Smooth muscle cell (in vitro differentiated cells): ENCODE results near the gene MMP20. TPM values are rescaled to one million over a fixed set of nuclear protein-coding genes. Genes with fewer than 3 reads are reported as not detected.

Experiments used
- DNase-seq: peaks from one replicate; lab custom pipeline; 2025; ENCODE audit not compliant: unreplicated experiment; lab: John Stamatoyannopoulos, UW
- H2AFZ ChIP-seq: fragments of 200-600 bp; sonication (generic); 2 replicates; pipeline ENCODE4 v1.6.0; 2016; ENCODE audit warnings: antibody characterized with exemption, low read depth, mild to moderate bottlenecking
- H3F3A ChIP-seq: fragments of 200-600 bp; sonication (generic); 2 replicates; pipeline ENCODE4 v1.6.0; 2017; ENCODE audit warnings: antibody characterized with exemption, low read depth
- H3K27ac ChIP-seq: fragments of 200-600 bp; sonication (generic); 2 replicates; pipeline ENCODE4 v1.5.1; 2016; ENCODE audit warnings: low read depth, mild to moderate bottlenecking
- H3K27me3 ChIP-seq: fragments of 200-600 bp; sonication (generic); 2 replicates; pipeline ENCODE4 v1.6.1; 2016; ENCODE audit warnings: low read depth, mild to moderate bottlenecking
- H3K36me3 ChIP-seq: fragments of 200-600 bp; sonication (generic); 2 replicates; pipeline ENCODE4 v1.5.1; 2016; ENCODE audit warnings: low read depth
- H3K4me1 ChIP-seq: fragments of 200-600 bp; sonication (generic); 2 replicates; pipeline ENCODE4 v1.5.1; 2016; ENCODE audit warnings: low read depth
- H3K4me2 ChIP-seq: fragments of 200-600 bp; sonication (generic); 2 replicates; pipeline ENCODE4 v1.6.0; 2016; ENCODE audit warnings: mild to moderate bottlenecking
- H3K4me3 ChIP-seq: fragments of 200-600 bp; sonication (generic); 2 replicates; pipeline ENCODE4 v1.5.1; 2016; ENCODE audit warnings: mild to moderate bottlenecking
- H3K79me2 ChIP-seq: fragments of 200-600 bp; sonication (generic); 2 replicates; pipeline ENCODE4 v1.6.0; 2016; ENCODE audit warnings: low read depth, mild to moderate bottlenecking
- H3K9ac ChIP-seq: fragments of 200-600 bp; sonication (generic); 2 replicates; pipeline ENCODE4 v1.6.0; 2016; ENCODE audit warnings: low read depth
- H3K9me3 ChIP-seq: fragments of 200-600 bp; sonication (generic); replicated peaks from 2 replicates; pipeline ENCODE4 v1.5.1; 2016; ENCODE audit warnings: low read depth
- H4K20me1 ChIP-seq: fragments of 200-600 bp; sonication (generic); 2 replicates; pipeline ENCODE4 v1.6.0; 2016; ENCODE audit warnings: low read depth
- CTCF ChIP-seq: fragments of 200-600 bp; sonication (generic); IDR thresholded peaks from 2 replicates; pipeline ENCODE4 v1.5.1; 2017; ENCODE audit warnings: borderline replicate concordance, mild to moderate bottlenecking, antibody characterized with exemption; ENCODE audit not compliant: insufficient read depth, poor library complexity, severe bottlenecking
- WGBS: methylation state at CpG from one replicate; pipeline ENCODE4 v1.1.7; 2016; ENCODE audit warnings: low lambda C conversion rate; 5-methylcytosine and 5-hydroxymethylcytosine counted together
- polyA plus RNA-seq: library from polyadenylated mRNA; unstranded; fragments of >200 nt; fragmentation: Nextera tagmentation; extraction: Ambion mirVana; gene quantifications from 2 replicates; pipeline ENCODE4 v1.2.1, GENCODE V29; 2016
- total RNA-seq: library from RNA; depleted of rRNA; stranded (reverse); fragments of >200 nt; gene quantifications from 2 replicates; pipeline ENCODE4 v1.2.3, GENCODE V29; 2014

MMP20 gene
- total and polyA plus RNA-seq, 2 experiments from 2014 or later = 0.49 to 0.87 TPM

DNA sequence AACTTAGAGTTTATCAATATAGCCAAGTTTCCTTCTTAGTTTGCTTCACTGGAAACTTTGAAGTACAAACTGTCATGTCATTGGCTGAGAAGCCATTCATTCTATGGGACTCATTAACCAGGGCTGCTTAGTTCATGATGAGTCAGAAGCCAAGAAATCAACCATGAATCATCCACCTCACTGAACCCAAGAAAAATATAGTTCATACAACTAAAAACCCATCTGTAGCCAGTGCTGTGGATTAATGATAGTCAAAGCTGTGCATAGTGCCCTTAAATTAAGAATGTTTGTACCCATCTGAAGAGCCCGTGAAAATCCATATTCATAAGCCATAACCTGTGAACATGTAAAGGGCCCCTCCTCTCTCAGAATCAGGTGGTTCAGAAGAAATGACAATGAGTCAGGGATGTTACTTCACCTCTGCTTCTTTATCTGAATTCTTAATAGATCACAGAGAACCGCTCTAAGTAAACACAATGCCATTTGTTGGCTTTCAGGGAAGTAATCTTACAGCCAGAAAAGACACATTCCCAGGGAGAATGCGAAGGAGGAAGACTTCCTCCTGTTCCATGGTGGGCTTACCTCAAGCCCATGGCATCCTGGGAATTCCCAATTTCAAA lies 25.4 kb downstream of the MMP20 start:
- Histone ChIP-seq H2AFZ (no peak overlapping the region), H3K79me2 (no peaks in the 10 kb centered on the region), H3F3A (peaks cover 25% of the 10 kb centered on the region), H3K4me3 (no peak overlapping the region), H3K4me1 (peaks cover 36% of the 10 kb centered on the region), H3K4me2 (peak overlapping the region; percentile 63), H3K27me3 (no peaks in the 10 kb centered on the region), H3K27ac (peak overlapping the region; percentile 97), H3K9me3 (no peaks in the 10 kb centered on the region), H3K36me3 (no peaks in the 10 kb centered on the region), H4K20me1 (no peaks in the 10 kb centered on the region), H3K9ac (peak overlapping the region; percentile 83)
- DNase-seq = no peak
- 28% methylated on average over 3 of the region's 3 CpGs for WGBS
- no peak for TF ChIP-seq CTCF

- Histone ChIP-seq H3K9me3 (no peaks in the 10 kb centered on the region), H3K4me2 (no peak overlapping the region), H3K4me1 (peaks cover 21% of the 10 kb centered on the region), H3K9ac (no peak overlapping the region), H3K27ac (peak overlapping the region; percentile 97), H3K4me3 (no peak overlapping the region), H3K79me2 (no peaks in the 10 kb centered on the region), H3K27me3 (no peaks in the 10 kb centered on the region), H4K20me1 (no peaks in the 10 kb centered on the region), H3F3A (peaks cover 20% of the 10 kb centered on the region), H3K36me3 (no peaks in the 10 kb centered on the region), H2AFZ (no peak overlapping the region)
- 96% methylated on average over 1 of the region's 1 CpG for WGBS
- DNase-seq = no peak
- TF ChIP-seq CTCF = no peak
These were observed 26.9 kb downstream of the MMP20 start for GRCh38 chr11:102598272-102598671.

DNA sequence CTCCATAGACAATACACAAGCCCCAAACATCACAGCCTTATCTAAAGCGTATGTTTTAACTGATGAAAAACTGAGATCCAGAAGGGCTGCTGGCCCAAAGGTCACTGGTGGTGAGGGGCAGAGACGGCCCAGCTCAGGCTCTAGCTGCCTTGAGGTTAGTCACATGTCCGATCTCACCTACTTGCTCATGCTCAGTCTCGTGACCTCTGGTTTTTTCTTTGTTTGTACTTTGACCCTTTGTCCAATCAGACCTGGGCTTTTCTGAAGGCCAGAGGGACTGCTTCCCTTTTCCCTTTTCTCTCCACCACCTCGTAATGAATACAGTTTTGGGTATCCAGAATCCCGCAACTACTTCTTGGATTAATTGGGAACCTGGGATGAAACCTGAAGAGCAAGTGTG lies 28.6 kb downstream of the MMP20 start:
- Histone ChIP-seq H3K27ac (no peak overlapping the region), H3F3A (peaks cover 20% of the 10 kb centered on the region), H3K4me2 (no peak overlapping the region), H3K9me3 (no peaks in the 10 kb centered on the region), H3K27me3 (no peaks in the 10 kb centered on the region), H3K36me3 (no peaks in the 10 kb centered on the region), H3K9ac (no peak overlapping the region), H3K4me3 (no peak overlapping the region), H4K20me1 (no peaks in the 10 kb centered on the region), H3K79me2 (no peaks in the 10 kb centered on the region), H2AFZ (peak overlapping the region; percentile 28), H3K4me1 (peaks cover 13% of the 10 kb centered on the region)
- no peak for DNase-seq
- WGBS = 95% methylated on average over 6 of the region's 6 CpGs
- TF ChIP-seq CTCF = no peak
